Measurements from ENCODE around the gene NUP210L.

- TF ChIP-seq POLR2A (IDR thresholded peaks at IDR 0.05) (no peak), CTCF (IDR thresholded peaks at IDR 0.05) (no peak)
Observed at GRCh38 chr1:154014154-154014907, 140.5 kb downstream of the NUP210L start.

All from stomach (tissue), 4 donors.